Measurements from ENCODE around the gene LIMCH1.

DNA sequence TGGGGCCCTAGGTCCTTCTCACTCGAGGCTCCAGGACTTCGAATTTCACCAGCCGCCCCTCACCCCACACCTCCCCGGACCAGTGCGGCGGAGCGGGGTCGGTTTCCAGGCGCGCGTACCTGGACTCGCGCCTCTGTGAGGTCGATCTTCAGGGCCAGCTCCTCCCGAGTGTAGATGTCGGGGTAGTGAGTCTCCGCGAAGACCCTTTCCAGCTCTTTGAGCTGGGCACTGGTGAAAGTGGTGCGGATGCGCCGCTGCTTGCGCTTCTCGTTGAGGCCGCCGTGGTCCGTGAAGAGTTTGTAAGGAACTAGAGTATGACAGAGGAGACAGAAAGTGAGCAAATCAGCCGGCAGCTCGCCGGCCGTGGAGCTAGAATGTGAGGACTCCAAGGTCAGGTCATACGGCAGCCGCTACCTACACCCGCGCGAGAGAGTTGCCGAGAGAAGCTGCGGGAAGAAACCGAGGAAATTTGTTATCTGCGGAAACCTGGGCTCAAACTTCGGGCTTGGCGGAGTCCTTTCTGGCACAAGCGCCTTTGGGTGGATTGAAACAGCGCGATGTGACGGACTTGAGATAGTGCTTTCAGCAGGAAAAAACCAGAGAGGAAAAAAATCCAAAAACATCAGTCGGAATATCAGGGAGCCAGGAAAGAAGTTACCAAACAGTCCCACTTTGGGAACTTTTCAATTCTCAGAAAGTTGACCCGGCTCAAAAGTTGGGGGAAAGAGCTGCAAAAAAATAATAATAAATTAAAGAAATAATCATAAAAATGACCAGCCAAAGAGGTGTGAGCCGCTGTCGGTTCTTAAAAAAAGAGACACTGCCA, 209.5 kb downstream of the LIMCH1 start:
- TF ChIP-seq CTCF (IDR thresholded peaks at IDR 0.05) (no peak), POLR2A (IDR thresholded peaks at IDR 0.05) (no peak)

All from adrenal gland (tissue), 5 donors.